ENCODE data around the gene HAAO. TPM values are rescaled to one million over a fixed set of nuclear protein-coding genes. Genes with fewer than 3 reads are reported as not detected.
A peak's percentile ranks its signal among the peaks of the same experiment; 100 is the strongest.

The HAAO gene
- total RNA-seq, 1 experiment from 2014 or later, result 6.6 TPM

GRCh38 chr2:42770288-42771131 lies 21.9 kb downstream of the HAAO start:
- H3K9me3 Mint-ChIP-seq, result peaks cover 0 to 3% of the 10 kb centered on the region in 2 experiments; a peak in 2 of 5 replicates
- no peaks in the 10 kb centered on the region for H4K20me1 ChIP-seq (ENCODE audit: control insufficient read depth, insufficient read depth, insufficient read length)
- no peaks in the 10 kb centered on the region for H3K23me2 ChIP-seq (ENCODE audit: insufficient read length, low read depth, low read length, poor library complexity, severe bottlenecking)
- no peak overlapping the region for H3K14ac ChIP-seq (ENCODE audit: insufficient read depth, low read length)
- no peak overlapping the region for H2BK15ac ChIP-seq (ENCODE audit: low read depth, low read length)
- H2BK20ac ChIP-seq (ENCODE audit: low read depth, low read length, poor library complexity, severe bottlenecking), result no peak overlapping the region
- peaks cover 7% of the 10 kb centered on the region; the same call in 1 of the 2 replicates for H3K4me1 ChIP-seq (ENCODE audit: insufficient read depth, low read length)
- no peak overlapping the region for H2BK12ac ChIP-seq (ENCODE audit: insufficient read length, low read depth, low read length)
- no peak overlapping the region for H4K5ac ChIP-seq (ENCODE audit: insufficient read length, low read depth, low read length)
- no peaks in the 10 kb centered on the region for H3K9me3 ChIP-seq (ENCODE audit: control insufficient read depth, low read depth, low read length)
- no peak overlapping the region for H3K56ac ChIP-seq (ENCODE audit: insufficient read length, low read depth, low read length)
- no peak overlapping the region for H3K23ac ChIP-seq (ENCODE audit: insufficient read length, low read depth, low read length)
- H3K4me3 Mint-ChIP-seq, result no peak overlapping the region
- no peak overlapping the region for H3K27ac Mint-ChIP-seq
- no peak overlapping the region for H3K18ac ChIP-seq (ENCODE audit: insufficient read length, low read depth, low read length)
- peak; percentile 86 for TF ChIP-seq CTCF (conservative IDR thresholded peaks at IDR 0.05)
- no peak overlapping the region for H4K8ac ChIP-seq (replicated peaks; ENCODE audit: insufficient read length, low read depth, low read length)
- H4K91ac ChIP-seq (ENCODE audit: insufficient read length, low read depth, low read length), result no peak overlapping the region
- peak; percentile 85 for DNase-seq
- H3K4me1 Mint-ChIP-seq, result peaks cover 25 to 41% of the 10 kb centered on the region in 2 experiments
- H3K4me2 ChIP-seq (ENCODE audit: insufficient read depth, insufficient read length, low read length), result no peak overlapping the region
- H2AFZ ChIP-seq (ENCODE audit: low read length), result no peak overlapping the region
- H3K27me3 ChIP-seq (ENCODE audit: insufficient read depth, low read length), result no peaks in the 10 kb centered on the region
- no peak overlapping the region for H2BK5ac ChIP-seq (ENCODE audit: insufficient read length, low read length)
- no peak overlapping the region for H3K9ac ChIP-seq (ENCODE audit: extremely low read depth, insufficient read length, low read length)
- WGBS (ENCODE audit: extremely low coverage, insufficient read length, low lambda C conversion rate), result no CpG with 5 or more reads among the region's 19 CpGs
- H2AK5ac ChIP-seq (ENCODE audit: insufficient read length, low read length), result no peak overlapping the region
- no peak overlapping the region for H2BK120ac ChIP-seq (ENCODE audit: low read depth, low read length, poor library complexity, severe bottlenecking)
- H3K27ac ChIP-seq (ENCODE audit: insufficient read length, low read depth, low read length), result no peak overlapping the region
- no peaks in the 10 kb centered on the region for H3K27me3 Mint-ChIP-seq (ENCODE audit: low read depth)
- no peaks in the 10 kb centered on the region for H3K79me2 ChIP-seq (ENCODE audit: insufficient read depth, low read length)
- no peak overlapping the region for H3K4ac ChIP-seq (ENCODE audit: low read depth, low read length)
- peaks cover 0 to 3% (median under 1%) of the 10 kb centered on the region in 3 experiments; a peak in 2 of 7 replicates for H3K36me3 Mint-ChIP-seq (ENCODE audit: insufficient read depth in 1 of 3, low read depth in 3 of 3)
- H3K79me1 ChIP-seq (ENCODE audit: insufficient read depth, low read depth, low read length, poor library complexity, severe bottlenecking), result no peaks in the 10 kb centered on the region
- no peak overlapping the region for H3T11ph ChIP-seq (ENCODE audit: low read length)

All from H9 (cell line).